ENCODE data around the gene HAGH. TPM values are rescaled to one million over a fixed set of nuclear protein-coding genes. Genes with fewer than 3 reads are reported as not detected.

HAGH gene
- total and polyA plus RNA-seq, 12 donors: 115 to 179 (median 161) TPM

DNA sequence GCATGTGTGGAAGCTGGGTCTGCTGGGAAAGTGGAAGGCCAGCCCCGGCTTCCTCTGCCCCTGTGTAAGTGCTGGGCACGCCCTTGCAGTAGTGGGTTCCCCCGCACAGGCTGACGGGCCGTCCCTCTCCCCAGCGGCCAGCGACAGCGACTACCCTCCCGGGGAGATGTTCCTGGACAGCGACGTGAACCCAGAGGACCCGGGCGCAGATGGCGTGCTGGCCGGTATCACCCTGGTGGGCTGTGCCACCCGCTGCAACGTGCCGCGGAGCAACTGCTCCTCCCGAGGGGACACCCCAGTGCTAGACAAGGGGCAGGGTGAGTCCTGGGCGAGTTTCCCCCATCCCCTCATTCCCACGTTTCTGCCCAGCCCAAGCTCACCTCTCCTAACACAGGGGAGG is 60.8 kb downstream of the HAGH start:
- TF ChIP-seq, protein P1, sequence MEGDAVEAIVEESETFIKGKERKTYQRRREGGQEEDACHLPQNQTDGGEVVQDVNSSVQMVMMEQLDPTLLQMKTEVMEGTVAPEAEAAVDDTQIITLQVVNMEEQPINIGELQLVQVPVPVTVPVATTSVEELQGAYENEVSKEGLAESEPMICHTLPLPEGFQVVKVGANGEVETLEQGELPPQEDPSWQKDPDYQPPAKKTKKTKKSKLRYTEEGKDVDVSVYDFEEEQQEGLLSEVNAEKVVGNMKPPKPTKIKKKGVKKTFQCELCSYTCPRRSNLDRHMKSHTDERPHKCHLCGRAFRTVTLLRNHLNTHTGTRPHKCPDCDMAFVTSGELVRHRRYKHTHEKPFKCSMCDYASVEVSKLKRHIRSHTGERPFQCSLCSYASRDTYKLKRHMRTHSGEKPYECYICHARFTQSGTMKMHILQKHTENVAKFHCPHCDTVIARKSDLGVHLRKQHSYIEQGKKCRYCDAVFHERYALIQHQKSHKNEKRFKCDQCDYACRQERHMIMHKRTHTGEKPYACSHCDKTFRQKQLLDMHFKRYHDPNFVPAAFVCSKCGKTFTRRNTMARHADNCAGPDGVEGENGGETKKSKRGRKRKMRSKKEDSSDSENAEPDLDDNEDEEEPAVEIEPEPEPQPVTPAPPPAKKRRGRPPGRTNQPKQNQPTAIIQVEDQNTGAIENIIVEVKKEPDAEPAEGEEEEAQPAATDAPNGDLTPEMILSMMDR (IDR thresholded peaks at IDR 0.05): no peak
- no peak overlapping the region for H3K4me3 ChIP-seq
- peaks cover 0 to 87% (median 54%) of the 10 kb centered on the region in 9 donors for H3K36me3 ChIP-seq
- intact Hi-C loops (cut with DNase I): loop anchor here in 1 of 10 donors (5.0 kb wide), 1 partner anchor 59 kb away; the partner anchor contains the start of gene MAPK8IP3
- no peaks in the 10 kb centered on the region for H3K9me3 ChIP-seq
- DNase-seq: no peak
- peaks cover 7 to 15% (median 12%) of the 10 kb centered on the region in 9 donors for H3K4me1 ChIP-seq
- no peaks in the 10 kb centered on the region for H3K27me3 ChIP-seq
- no peak for ATAC-seq
- no peak overlapping the region for H3K27ac ChIP-seq
- 89 to 91% methylated on average over 22 of the region's 22 CpGs for WGBS, 2 donors

DNA sequence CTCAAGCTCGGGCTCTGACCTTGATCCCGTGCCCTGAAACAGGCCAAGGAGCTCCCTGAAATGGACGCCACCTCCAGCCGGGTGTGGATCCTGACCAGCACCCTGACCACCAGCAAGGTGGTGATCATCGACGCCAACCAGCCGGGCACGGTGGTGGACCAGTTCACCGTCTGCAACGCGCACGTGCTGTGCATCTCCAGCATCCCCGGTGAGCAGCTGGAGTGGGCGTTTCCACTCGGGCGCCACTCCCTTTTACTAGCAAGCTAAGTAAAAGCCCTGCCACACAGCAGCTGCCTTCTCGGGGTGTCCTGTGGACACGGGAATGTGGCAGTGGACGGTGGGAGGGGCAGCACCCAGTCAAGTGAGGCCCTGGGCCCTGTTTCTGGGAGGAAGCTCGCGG is 61.7 kb downstream of the HAGH start:
- DNase-seq (no peak), ATAC-seq (no peak)
- TF ChIP-seq, protein P1 (IDR thresholded peaks at IDR 0.05): no peak
- Histone ChIP-seq H3K27me3 (no peaks in the 10 kb centered on the region), H3K36me3 (peaks cover 0 to 95% (median 61%) of the 10 kb centered on the region in 9 donors), H3K9me3 (no peaks in the 10 kb centered on the region), H3K4me1 (peaks cover 0 to 7% (median 3%) of the 10 kb centered on the region in 9 donors), H3K27ac (no peak overlapping the region), H3K4me3 (no peak overlapping the region)
- intact Hi-C loops (cut with DNase I): loop anchor here in 1 of 10 donors (5.0 kb wide), 1 partner anchor 58 kb away; the partner anchor contains the start of gene MAPK8IP3
- 92 to 95% methylated on average over 21 of the region's 21 CpGs for WGBS, 2 donors

DNA sequence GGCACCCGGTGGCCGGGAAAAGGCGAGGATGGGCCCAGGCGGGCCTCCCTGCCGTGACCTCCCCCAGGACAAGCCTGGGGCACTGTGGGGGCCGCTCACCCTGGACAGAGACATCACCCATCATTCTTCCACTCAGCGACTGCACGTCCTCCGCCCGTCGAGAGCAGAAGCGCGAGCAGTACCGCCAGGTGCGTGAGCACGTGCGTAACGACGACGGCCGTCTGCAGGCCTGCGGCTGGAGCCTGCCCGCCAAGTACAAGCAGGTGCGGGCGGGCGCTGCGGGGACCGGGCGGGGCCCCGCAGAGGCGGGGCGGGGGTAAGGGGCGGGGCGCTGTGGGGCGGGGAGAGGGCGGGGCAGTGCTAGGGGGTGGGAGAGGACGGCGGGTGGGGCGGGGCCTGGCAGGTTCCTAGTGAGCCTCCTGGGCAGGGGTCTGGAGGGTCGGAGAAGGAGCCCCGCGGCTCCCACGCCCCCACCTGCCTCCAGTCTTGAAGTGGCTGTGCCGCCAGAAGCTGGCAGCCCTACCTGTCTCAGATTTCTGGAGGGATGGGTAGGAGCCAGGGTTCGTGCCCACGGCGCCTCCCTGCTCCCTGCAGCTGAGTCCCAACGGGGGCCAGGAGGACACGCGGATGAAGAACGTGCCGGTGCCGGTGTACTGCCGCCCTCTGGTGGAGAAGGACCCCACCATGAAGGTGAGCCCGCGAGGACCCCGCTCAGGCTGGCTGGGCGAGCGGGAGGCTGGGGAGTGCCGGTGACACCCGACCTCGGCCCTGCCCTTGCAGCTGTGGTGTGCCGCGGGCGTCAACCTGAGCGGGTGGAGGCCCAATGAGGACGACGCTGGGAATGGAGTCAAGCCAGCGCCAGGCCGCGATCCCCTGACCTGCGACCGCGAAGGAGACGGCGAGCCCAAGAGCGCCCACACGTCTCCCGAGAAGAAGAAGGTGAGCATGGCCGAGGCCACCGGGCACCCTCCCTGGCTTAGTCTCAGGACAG is 62.8 kb downstream of the HAGH start:
- intact Hi-C loops (cut with DNase I): no loop called here
- TF ChIP-seq, protein P1 (IDR thresholded peaks at IDR 0.05): peak in 7 of 9 donors; percentile 28 to 49 (median 35)
- no peak overlapping the region for H3K27ac ChIP-seq
- no peak overlapping the region for H3K4me3 ChIP-seq
- ATAC-seq (peak in 1 of 8 donors; percentile 7), DNase-seq (no peak)
- H3K9me3 ChIP-seq: no peaks in the 10 kb centered on the region
- no peaks in the 10 kb centered on the region for H3K4me1 ChIP-seq
- H3K27me3 ChIP-seq: no peaks in the 10 kb centered on the region
- WGBS, 2 donors: 72 to 79% methylated on average over 72 to 81 of the region's 81 CpGs
- peaks cover 0 to 95% (median 58%) of the 10 kb centered on the region in 9 donors for H3K36me3 ChIP-seq

DNA sequence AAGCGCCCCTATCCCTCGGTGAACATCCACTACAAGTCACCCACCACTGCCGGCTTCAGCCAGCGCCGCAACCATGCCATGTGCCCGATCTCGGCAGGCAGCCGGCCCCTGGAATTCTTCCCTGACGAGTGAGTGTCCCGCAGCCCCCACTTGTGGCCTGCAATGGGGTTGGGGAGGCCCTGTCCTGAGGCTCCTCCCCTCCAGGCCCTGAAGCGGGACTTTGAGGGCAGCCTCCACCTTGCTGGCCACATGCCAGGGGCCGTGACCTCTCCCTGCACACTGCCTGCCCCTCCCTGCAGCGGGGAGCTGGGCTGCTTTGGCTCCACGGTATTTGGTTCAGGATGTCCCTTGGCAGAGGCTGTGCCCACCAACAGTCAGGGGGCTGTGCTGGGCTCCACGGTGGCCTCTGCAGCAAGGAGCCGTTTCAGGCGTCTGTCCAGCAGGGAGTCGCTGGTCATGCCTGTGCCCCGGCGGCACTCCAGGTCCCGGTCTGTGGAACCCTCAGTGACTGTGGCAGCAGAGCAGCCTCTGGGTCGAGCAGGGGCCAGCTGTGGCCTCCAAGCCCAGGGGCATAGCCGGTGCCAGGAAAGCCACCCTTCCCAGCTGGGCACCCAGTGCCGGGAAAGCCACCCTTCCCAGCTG is 63.6 kb downstream of the HAGH start:
- ATAC-seq (no peak), DNase-seq (no peak)
- TF ChIP-seq, protein P1 (IDR thresholded peaks at IDR 0.05): no peak
- H3K27ac ChIP-seq: no peak overlapping the region
- peaks cover 0 to 95% (median 50%) of the 10 kb centered on the region in 9 donors for H3K36me3 ChIP-seq
- no peaks in the 10 kb centered on the region for H3K4me1 ChIP-seq
- intact Hi-C loops (cut with DNase I): no loop called here
- H3K27me3 ChIP-seq: no peaks in the 10 kb centered on the region
- H3K4me3 ChIP-seq: no peak overlapping the region
- no peaks in the 10 kb centered on the region for H3K9me3 ChIP-seq
- WGBS, 2 donors: 86 to 87% methylated on average over 24 of the region's 24 CpGs
